OCI-LY7 (cell line): ENCODE results near the gene BCHE.

ENCODE experiments used
- EZH2phosphoT487 ChIP-seq: fragments of 200-600 bp; sonication (generic); IDR thresholded peaks from 2 replicates; pipeline ENCODE4 v1.6.1; 2018; ENCODE audit warnings: low read depth, borderline replicate concordance, mild to moderate bottlenecking, mixed run types, antibody characterized with exemption, low read length, moderate library complexity, mixed read lengths
- TF ChIP-seq, protein P1 (sequence below): fragments of 200-600 bp; sonication (generic); conservative IDR thresholded peaks from 2 replicates; pipeline ENCODE4 v1.5.1; 2014; ENCODE audit warnings: mild to moderate bottlenecking, antibody characterized with exemption, low read length, moderate library complexity, mixed read lengths

DNA sequence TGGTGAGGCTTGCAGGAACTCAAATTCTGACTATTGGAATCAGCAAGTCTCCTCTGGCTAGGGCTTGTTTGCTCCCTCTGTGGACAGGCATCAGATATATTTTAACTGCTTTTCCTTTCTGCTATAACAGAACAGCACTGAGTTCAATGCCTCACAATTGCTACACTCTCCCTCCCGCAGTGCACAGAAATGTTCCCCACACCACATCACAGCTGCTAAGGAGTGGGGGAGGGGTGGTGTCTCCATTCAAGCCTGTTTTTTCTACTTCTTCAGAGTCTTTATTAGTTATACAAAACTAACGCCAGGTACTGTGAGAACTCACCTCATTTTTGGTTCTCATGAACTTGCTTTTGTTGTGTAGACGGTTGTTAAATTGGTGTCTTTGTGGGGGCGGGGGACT is 68.5 kb downstream of the BCHE start:
- TF ChIP-seq, protein P1, sequence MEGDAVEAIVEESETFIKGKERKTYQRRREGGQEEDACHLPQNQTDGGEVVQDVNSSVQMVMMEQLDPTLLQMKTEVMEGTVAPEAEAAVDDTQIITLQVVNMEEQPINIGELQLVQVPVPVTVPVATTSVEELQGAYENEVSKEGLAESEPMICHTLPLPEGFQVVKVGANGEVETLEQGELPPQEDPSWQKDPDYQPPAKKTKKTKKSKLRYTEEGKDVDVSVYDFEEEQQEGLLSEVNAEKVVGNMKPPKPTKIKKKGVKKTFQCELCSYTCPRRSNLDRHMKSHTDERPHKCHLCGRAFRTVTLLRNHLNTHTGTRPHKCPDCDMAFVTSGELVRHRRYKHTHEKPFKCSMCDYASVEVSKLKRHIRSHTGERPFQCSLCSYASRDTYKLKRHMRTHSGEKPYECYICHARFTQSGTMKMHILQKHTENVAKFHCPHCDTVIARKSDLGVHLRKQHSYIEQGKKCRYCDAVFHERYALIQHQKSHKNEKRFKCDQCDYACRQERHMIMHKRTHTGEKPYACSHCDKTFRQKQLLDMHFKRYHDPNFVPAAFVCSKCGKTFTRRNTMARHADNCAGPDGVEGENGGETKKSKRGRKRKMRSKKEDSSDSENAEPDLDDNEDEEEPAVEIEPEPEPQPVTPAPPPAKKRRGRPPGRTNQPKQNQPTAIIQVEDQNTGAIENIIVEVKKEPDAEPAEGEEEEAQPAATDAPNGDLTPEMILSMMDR = no peak
- TF ChIP-seq EZH2phosphoT487 = no peak
